PC-3 (cell line): Measurements from ENCODE around the gene B4GALNT4.

Experiments used
- CTCF ChIP-seq: fragments of 300-600 bp; sonication (generic); conservative IDR thresholded peaks from 2 replicates; pipeline ENCODE4 v1.5.1; 2017; ENCODE audit warnings: antibody characterized with exemption, low read depth, mild to moderate bottlenecking, low read length
- EZH2phosphoT487 ChIP-seq: fragments of 300-600 bp; sonication (generic); IDR thresholded peaks from 2 replicates; pipeline ENCODE4 v1.6.1; 2018; ENCODE audit warnings: mild to moderate bottlenecking, antibody characterized with exemption, low read length, borderline replicate concordance

- TF ChIP-seq CTCF (no peak), EZH2phosphoT487 (no peak)
These were observed 10.2 kb downstream of the B4GALNT4 start for GRCh38 chr11:379205-380094.
